Stimulated activated memory B cell treated with anti-CD40 and anti-IgM and Interleukin-4, amounts not matched to agents 10 μg/mL and 1 μg/mL and 100 μg/mL, for 72 hours (primary cell): Measurements from ENCODE around the gene CGAS.
"Not testable (repeated sequence)": the region's sequence is repeated elsewhere in the genome, so short reads cannot be mapped to it uniquely, and the experiment has no call there.

Source experiments
- ATAC-seq: fragments of 150-1000 bp; cut with Tn5 transposase; 2 replicates; pipeline ENCODE4 v1.10.0; 2021
- H3K27ac Mint-ChIP-seq: one replicate; pipeline ENCODE4 v1.8.0; 2022; ENCODE audit warnings: mild to moderate bottlenecking, mixed read lengths
- H3K27me3 Mint-ChIP-seq: one replicate; pipeline ENCODE4 v1.8.0; 2022; ENCODE audit warnings: mixed read lengths
- H3K36me3 Mint-ChIP-seq: one replicate; pipeline ENCODE4 v1.8.0; 2022; ENCODE audit warnings: mixed read lengths
- H3K4me1 Mint-ChIP-seq: one replicate; pipeline ENCODE4 v1.8.0; 2022; ENCODE audit warnings: mixed read lengths
- H3K4me3 Mint-ChIP-seq: one replicate; pipeline ENCODE4 v1.8.0; 2022; ENCODE audit warnings: mild to moderate bottlenecking, moderate library complexity, mixed read lengths
- H3K9me3 Mint-ChIP-seq: one replicate; pipeline ENCODE4 v1.8.0; 2022; ENCODE audit warnings: mixed read lengths

Gene CGAS

GRCh38 chr6:73435236-73435635 is 16.9 kb downstream of the CGAS start:
- Mint-ChIP-seq H3K4me3 (no peak overlapping the region), H3K4me1 (peaks cover 5% of the 10 kb centered on the region), H3K9me3 (no peaks in the 10 kb centered on the region), H3K27me3 (no peaks in the 10 kb centered on the region), H3K36me3 (peaks cover 45% of the 10 kb centered on the region), H3K27ac (no peak overlapping the region)
- no peak for ATAC-seq

GRCh38 chr6:73421534-73421933 is 30.6 kb downstream of the CGAS start:
- Mint-ChIP-seq H3K36me3 (peaks cover 37% of the 10 kb centered on the region), H3K27me3 (no peaks in the 10 kb centered on the region)
- no peak for ATAC-seq

GRCh38 chr6:73418081-73418741 is 33.9 kb downstream of the CGAS start:
- H3K27ac Mint-ChIP-seq: peak overlapping the region; percentile 65
- H3K9me3 Mint-ChIP-seq: no peaks in the 10 kb centered on the region
- no peak overlapping the region for H3K4me3 Mint-ChIP-seq
- H3K4me1 Mint-ChIP-seq: no peaks in the 10 kb centered on the region
- peaks cover 38% of the 10 kb centered on the region for H3K36me3 Mint-ChIP-seq
- H3K27me3 Mint-ChIP-seq: no peaks in the 10 kb centered on the region
- ATAC-seq: no peak

More at GRCh38 chr6:73421534-73421933, 30.6 kb downstream of the CGAS start:
- Mint-ChIP-seq H3K27ac (no peak overlapping the region), H3K4me1 (no peaks in the 10 kb centered on the region), H3K9me3 (no peaks in the 10 kb centered on the region), H3K4me3 (no peak overlapping the region)

- Mint-ChIP-seq H3K4me1 (no peaks in the 10 kb centered on the region), H3K36me3 (peaks cover 26% of the 10 kb centered on the region)
Measured at GRCh38 chr6:73413102-73413501, 39.0 kb downstream of the CGAS start.

GRCh38 chr6:73409395-73409794 is 42.7 kb downstream of the CGAS start:
- Mint-ChIP-seq H3K27ac (no peak overlapping the region), H3K36me3 (peaks cover 10% of the 10 kb centered on the region)
- ATAC-seq: no peak

More at GRCh38 chr6:73413102-73413501, 39.0 kb downstream of the CGAS start:
- H3K9me3 Mint-ChIP-seq: no peaks in the 10 kb centered on the region
- no peak for ATAC-seq
- no peak overlapping the region for H3K27ac Mint-ChIP-seq
- no peaks in the 10 kb centered on the region for H3K27me3 Mint-ChIP-seq
- H3K4me3 Mint-ChIP-seq: no peak overlapping the region

GRCh38 chr6:73400656-73401055 is 51.4 kb downstream of the CGAS start:
- no peaks in the 10 kb centered on the region for H3K4me1 Mint-ChIP-seq
- ATAC-seq: no peak
- H3K27me3 Mint-ChIP-seq: no peaks in the 10 kb centered on the region
- H3K36me3 Mint-ChIP-seq: no peaks in the 10 kb centered on the region
- H3K27ac Mint-ChIP-seq: no peak overlapping the region
- H3K4me3 Mint-ChIP-seq: no peak overlapping the region
- H3K9me3 Mint-ChIP-seq: no peaks in the 10 kb centered on the region

More at GRCh38 chr6:73409395-73409794, 42.7 kb downstream of the CGAS start:
- no peak overlapping the region for H3K4me3 Mint-ChIP-seq
- no peaks in the 10 kb centered on the region for H3K4me1 Mint-ChIP-seq
- no peaks in the 10 kb centered on the region for H3K9me3 Mint-ChIP-seq
- H3K27me3 Mint-ChIP-seq: no peaks in the 10 kb centered on the region

- Mint-ChIP-seq H3K4me1 (no peaks in the 10 kb centered on the region), H3K27ac (no peak overlapping the region), H3K4me3 (no peak overlapping the region), H3K9me3 (no peaks in the 10 kb centered on the region), H3K36me3 (no peaks in the 10 kb centered on the region), H3K27me3 (no peaks in the 10 kb centered on the region)
- ATAC-seq: no peak
Measured at GRCh38 chr6:73395875-73396274, 56.2 kb downstream of the CGAS start.

GRCh38 chr6:73394577-73395354 is 57.3 kb downstream of the CGAS start, which contains the start of gene DDX43:
Gene DDX43 (plus strand): TSS chr6:73394828. CDS start chr6:73394906, 78 bp downstream.
- Mint-ChIP-seq H3K9me3 (no peaks in the 10 kb centered on the region), H3K27ac (peak within 1 kb of the TSS; percentile 93), H3K4me1 (peaks cover 2% of the 10 kb centered on the region), H3K36me3 (no peaks in the 10 kb centered on the region), H3K4me3 (peak within 1 kb of the TSS; percentile 84), H3K27me3 (no peaks in the 10 kb centered on the region)
- ATAC-seq: peak; percentile 85

- Mint-ChIP-seq H3K36me3 (no peaks in the 10 kb centered on the region), H3K27me3 (no peaks in the 10 kb centered on the region), H3K4me3 (no peak overlapping the region), H3K9me3 (no peaks in the 10 kb centered on the region), H3K4me1 (peaks cover 13% of the 10 kb centered on the region), H3K27ac (no peak overlapping the region)
- no peak for ATAC-seq
Measured at GRCh38 chr6:73393278-73393677, 58.8 kb downstream of the CGAS start.

- H3K27ac Mint-ChIP-seq, ATAC-seq, H3K4me3 Mint-ChIP-seq, H3K27me3 Mint-ChIP-seq, H3K36me3 Mint-ChIP-seq, H3K9me3 Mint-ChIP-seq: not testable (repeated sequence)
- peaks cover 13% of the 10 kb centered on the region for H3K4me1 Mint-ChIP-seq
Measured at GRCh38 chr6:73392188-73392587, 59.9 kb downstream of the CGAS start.

- ATAC-seq: no peak
- Mint-ChIP-seq H3K27me3 (no peaks in the 10 kb centered on the region), H3K4me1 (peaks cover 13% of the 10 kb centered on the region), H3K4me3 (no peak overlapping the region), H3K9me3 (no peaks in the 10 kb centered on the region), H3K27ac (no peak overlapping the region), H3K36me3 (no peaks in the 10 kb centered on the region)
Measured at GRCh38 chr6:73391675-73392074, 60.4 kb downstream of the CGAS start.

- no peaks in the 10 kb centered on the region for H3K9me3 Mint-ChIP-seq
- no peak overlapping the region for H3K27ac Mint-ChIP-seq
- no peak overlapping the region for H3K4me3 Mint-ChIP-seq
- peaks cover 13% of the 10 kb centered on the region for H3K4me1 Mint-ChIP-seq
- ATAC-seq: no peak
- no peaks in the 10 kb centered on the region for H3K36me3 Mint-ChIP-seq
- no peaks in the 10 kb centered on the region for H3K27me3 Mint-ChIP-seq
Measured at GRCh38 chr6:73389854-73390253, 62.2 kb downstream of the CGAS start.

GRCh38 chr6:73388800-73389512 is 63.1 kb downstream of the CGAS start:
- Mint-ChIP-seq H3K27me3 (no peaks in the 10 kb centered on the region), H3K9me3 (no peaks in the 10 kb centered on the region), H3K4me1 (peaks cover 13% of the 10 kb centered on the region), H3K4me3 (peak overlapping the region; percentile 86), H3K27ac (peak overlapping the region; percentile 79), H3K36me3 (no peaks in the 10 kb centered on the region)
- peak; percentile 83 for ATAC-seq

- Mint-ChIP-seq H3K36me3 (no peaks in the 10 kb centered on the region), H3K9me3 (no peaks in the 10 kb centered on the region), H3K27ac (peak overlapping the region; percentile 79), H3K4me3 (peak overlapping the region; percentile 86), H3K27me3 (no peaks in the 10 kb centered on the region), H3K4me1 (peaks cover 13% of the 10 kb centered on the region)
- ATAC-seq: no peak
Measured at GRCh38 chr6:73388433-73388799, 63.7 kb downstream of the CGAS start.

- Mint-ChIP-seq H3K9me3 (no peaks in the 10 kb centered on the region), H3K36me3 (no peaks in the 10 kb centered on the region), H3K4me1 (no peaks in the 10 kb centered on the region), H3K27ac (no peak overlapping the region), H3K27me3 (no peaks in the 10 kb centered on the region), H3K4me3 (no peak overlapping the region)
- ATAC-seq: no peak
Measured at GRCh38 chr6:73382462-73383113, 69.5 kb downstream of the CGAS start.
